ENCODE measurements around the gene RFC2. TPM values are rescaled to one million over a fixed set of nuclear protein-coding genes. Genes with fewer than 3 reads are reported as not detected.

RFC2 gene
- total RNA-seq, 1 donor from 2014 or later: 12.4 TPM

- peaks cover 8% of the 10 kb centered on the region for H3K36me3 ChIP-seq (ENCODE audit: control insufficient read depth, insufficient read depth, low read length)
Observed at GRCh38 chr7:74248156-74248555, 6.0 kb downstream of the RFC2 start.

GRCh38 chr7:74246497-74246896 lies 7.7 kb downstream of the RFC2 start:
- FAIRE-seq (no peak), DNase-seq (ENCODE audit: low read depth) (no peak)
- Histone ChIP-seq H3K36me3 (ENCODE audit: control insufficient read depth, insufficient read depth, low read length) (peaks cover 11% of the 10 kb centered on the region), H3K27me3 (ENCODE audit: control insufficient read depth, insufficient read depth, low read length) (no peaks in the 10 kb centered on the region), H3K4me3 (ENCODE audit: low read depth, low read length) (no peak overlapping the region)
- TF ChIP-seq CTCF (IDR thresholded peaks at IDR 0.05; ENCODE audit: insufficient read depth, low read length, severe bottlenecking): no peak

More at GRCh38 chr7:74248156-74248555, 6.0 kb downstream of the RFC2 start:
- H3K27me3 ChIP-seq (ENCODE audit: control insufficient read depth, insufficient read depth, low read length): no peaks in the 10 kb centered on the region
- FAIRE-seq (no peak), DNase-seq (ENCODE audit: low read depth) (no peak)
- TF ChIP-seq CTCF (IDR thresholded peaks at IDR 0.05; ENCODE audit: insufficient read depth, low read length, severe bottlenecking): no peak
- H3K4me3 ChIP-seq (ENCODE audit: low read depth, low read length): no peak overlapping the region

- Histone ChIP-seq H3K36me3 (ENCODE audit: control insufficient read depth, insufficient read depth, low read length) (peaks cover 12% of the 10 kb centered on the region), H3K4me3 (ENCODE audit: low read depth, low read length) (no peak overlapping the region), H3K27me3 (ENCODE audit: control insufficient read depth, insufficient read depth, low read length) (no peaks in the 10 kb centered on the region)
- no peak for TF ChIP-seq CTCF (IDR thresholded peaks at IDR 0.05; ENCODE audit: insufficient read depth, low read length, severe bottlenecking)
- DNase-seq (ENCODE audit: low read depth) (no peak), FAIRE-seq (no peak)
Observed at GRCh38 chr7:74242122-74242443, 12.1 kb downstream of the RFC2 start.

GRCh38 chr7:74240482-74240881 lies 13.7 kb downstream of the RFC2 start:
- H3K27me3 ChIP-seq (ENCODE audit: control insufficient read depth, insufficient read depth, low read length): no peaks in the 10 kb centered on the region
- FAIRE-seq (no peak), DNase-seq (ENCODE audit: low read depth) (no peak)
- H3K36me3 ChIP-seq (ENCODE audit: control insufficient read depth, insufficient read depth, low read length): peaks cover 12% of the 10 kb centered on the region
- H3K4me3 ChIP-seq (ENCODE audit: low read depth, low read length): no peak overlapping the region
- TF ChIP-seq CTCF (IDR thresholded peaks at IDR 0.05; ENCODE audit: insufficient read depth, low read length, severe bottlenecking): no peak

DNA sequence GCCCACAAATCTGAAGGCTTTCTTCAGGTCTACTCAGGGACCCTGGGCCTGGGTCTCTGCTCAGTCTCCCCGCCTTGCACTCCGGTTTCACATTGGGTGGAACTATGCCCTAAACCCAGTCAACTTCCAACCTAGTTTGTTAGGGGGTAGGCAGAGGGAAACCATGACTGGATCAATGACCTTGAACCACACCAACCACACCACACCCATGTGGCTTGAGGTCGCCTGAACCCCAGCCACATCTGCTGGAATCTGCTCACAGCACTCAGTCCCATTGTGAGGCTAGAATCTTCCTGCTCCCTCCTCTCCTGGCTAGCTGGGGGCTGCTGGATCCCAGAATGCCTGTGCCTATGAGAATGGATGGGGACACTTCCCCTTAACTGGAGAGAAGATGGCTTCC lies 17.9 kb downstream of the RFC2 start:
- Histone ChIP-seq H3K4me3 (ENCODE audit: low read depth, low read length) (no peak overlapping the region), H3K27me3 (ENCODE audit: control insufficient read depth, insufficient read depth, low read length) (no peaks in the 10 kb centered on the region), H3K36me3 (ENCODE audit: control insufficient read depth, insufficient read depth, low read length) (peaks cover 15% of the 10 kb centered on the region)
- no peak for FAIRE-seq
- no peak for DNase-seq (ENCODE audit: low read depth)
- no peak for TF ChIP-seq CTCF (IDR thresholded peaks at IDR 0.05; ENCODE audit: insufficient read depth, low read length, severe bottlenecking)

GRCh38 chr7:74235518-74236268 lies 18.5 kb downstream of the RFC2 start:
- no peaks in the 10 kb centered on the region for H3K27me3 ChIP-seq (ENCODE audit: control insufficient read depth, insufficient read depth, low read length)
- DNase-seq (ENCODE audit: low read depth) (no peak), FAIRE-seq (no peak)
- H3K4me3 ChIP-seq (ENCODE audit: low read depth, low read length): no peak overlapping the region
- no peak for TF ChIP-seq CTCF (IDR thresholded peaks at IDR 0.05; ENCODE audit: insufficient read depth, low read length, severe bottlenecking)
- H3K36me3 ChIP-seq (ENCODE audit: control insufficient read depth, insufficient read depth, low read length): peaks cover 15% of the 10 kb centered on the region
